GM23248 (cell line): ENCODE results near the gene DHRS7C. TPM values are rescaled to one million over a fixed set of nuclear protein-coding genes. Genes with fewer than 3 reads are reported as not detected.

Source experiments
- DNase-seq: peaks from one replicate; pipeline ENCODE4 v3.0.0-alpha.2; 2015
- H2AFZ ChIP-seq: fragments of 200-600 bp; sonication (generic); 2 replicates; pipeline ENCODE4 v1.6.1; 2016; ENCODE audit warnings: antibody characterized with exemption
- H3F3A ChIP-seq: fragments of 200-600 bp; sonication (generic); 2 replicates; pipeline ENCODE4 v1.6.1; 2016; ENCODE audit warnings: mild to moderate bottlenecking, antibody characterized with exemption, mixed run types; ENCODE audit not compliant: insufficient read depth
- H3K27ac ChIP-seq: fragments of 200-600 bp; sonication (generic); 2 replicates; pipeline ENCODE4 v1.5.1; 2016; ENCODE audit warnings: mild to moderate bottlenecking
- H3K27me3 ChIP-seq: fragments of 200-600 bp; sonication (generic); replicated peaks from 2 replicates; pipeline ENCODE4 v1.6.1; 2016; ENCODE audit warnings: mild to moderate bottlenecking; ENCODE audit not compliant: insufficient read depth
- H3K36me3 ChIP-seq: fragments of 200-600 bp; sonication (generic); 2 replicates; pipeline ENCODE4 v1.6.1; 2016; ENCODE audit warnings: low read depth, mild to moderate bottlenecking
- H3K4me1 ChIP-seq: fragments of 200-600 bp; sonication (generic); 2 replicates; pipeline ENCODE4 v1.6.1; 2016; ENCODE audit warnings: mild to moderate bottlenecking; ENCODE audit not compliant: insufficient read depth
- H3K4me2 ChIP-seq: fragments of 200-600 bp; sonication (generic); one replicate; pipeline ENCODE4 v1.6.1; 2016; ENCODE audit warnings: mild to moderate bottlenecking; ENCODE audit not compliant: unreplicated experiment
- H3K4me3 ChIP-seq: fragments of 200-600 bp; sonication (generic); 2 replicates; pipeline ENCODE4 v1.5.1; 2016; ENCODE audit warnings: mild to moderate bottlenecking
- H3K79me2 ChIP-seq: fragments of 200-600 bp; sonication (generic); 2 replicates; pipeline ENCODE4 v1.6.1; 2016; ENCODE audit warnings: mild to moderate bottlenecking; ENCODE audit not compliant: insufficient read depth
- H3K9ac ChIP-seq: fragments of 200-600 bp; sonication (generic); 2 replicates; pipeline ENCODE4 v1.6.1; 2016; ENCODE audit warnings: mild to moderate bottlenecking
- H3K9me2 ChIP-seq: fragments of 200-600 bp; sonication (generic); 2 replicates; pipeline ENCODE4 v1.6.1; 2016; ENCODE audit warnings: mixed run types, mild to moderate bottlenecking, moderate library complexity; ENCODE audit not compliant: insufficient read depth
- H3K9me3 ChIP-seq: fragments of 200-600 bp; sonication (generic); one replicate; pipeline ENCODE4 v1.6.1; 2017; ENCODE audit warnings: low read depth
- H4K20me1 ChIP-seq: fragments of 200-600 bp; sonication (generic); 2 replicates; pipeline ENCODE4 v1.6.0; 2016; ENCODE audit not compliant: insufficient read depth
- EZH2 ChIP-seq: fragments of 200-600 bp; sonication (generic); IDR thresholded peaks from 2 replicates; pipeline ENCODE4 v1.6.1; 2018; ENCODE audit warnings: antibody characterized with exemption, mild to moderate bottlenecking; ENCODE audit not compliant: insufficient read depth, poor library complexity, severe bottlenecking
- EZH2phosphoT487 ChIP-seq: fragments of 200-600 bp; sonication (generic); IDR thresholded peaks from 2 replicates; pipeline ENCODE4 v1.6.1; 2018; ENCODE audit warnings: antibody characterized with exemption, moderate library complexity, mild to moderate bottlenecking, low read depth; ENCODE audit not compliant: insufficient read depth
- WGBS, 2 experiments: methylation state at CpG; one replicate each; pipeline ENCODE4 v1.1.6; 2015 to 2017; ENCODE audit warnings: low lambda C conversion rate in 2 of 2, low coverage in 1 of 2; ENCODE audit errors: missing lambda C conversion rate in 2 of 2; 5-methylcytosine and 5-hydroxymethylcytosine counted together
- in situ Hi-C: fragments of 300-500 bp; cut with MboI; formaldehyde crosslinking; loops from 2 replicates; pipeline ENCODE4 v1.15.0; 2020
- polyA plus RNA-seq: library from polyadenylated mRNA; unstranded; fragments of >200 nt; fragmentation: Nextera tagmentation; extraction: Ambion mirVana; gene quantifications from 2 replicates; pipeline ENCODE4 v1.2.1, GENCODE V29; 2016
- total RNA-seq: library from RNA; depleted of rRNA; stranded (reverse); fragments of >200 nt; shearing (Covaris generic); gene quantifications from 2 replicates; pipeline ENCODE4 v1.2.3, GENCODE V29; 2014

The DHRS7C gene
- total and polyA plus RNA-seq, 2 experiments from 2014 or later: not detected

GRCh38 chr17:9817086-9817485 lies 25.7 kb upstream of the DHRS7C start:
- no peaks in the 10 kb centered on the region for H3K4me1 ChIP-seq
- H3K79me2 ChIP-seq: no peaks in the 10 kb centered on the region
- no peaks in the 10 kb centered on the region for H3K9me2 ChIP-seq
- H3K27me3 ChIP-seq: no peaks in the 10 kb centered on the region; the same call in 1 of the 2 replicates
- no peaks in the 10 kb centered on the region for H3K36me3 ChIP-seq
- no peak overlapping the region for H3K9ac ChIP-seq
- no peak overlapping the region for H3K27ac ChIP-seq
- H3K4me2 ChIP-seq: no peak overlapping the region
- no peaks in the 10 kb centered on the region for H4K20me1 ChIP-seq
- no peak overlapping the region for H3K4me3 ChIP-seq
- in situ Hi-C loops: no loop called here
- H3F3A ChIP-seq: no peaks in the 10 kb centered on the region
- peak; percentile 23 for DNase-seq
- WGBS, 2 experiments: 57 to 58% methylated on average over 7 to 8 of the region's 8 CpGs
- H2AFZ ChIP-seq: no peak overlapping the region
- no peaks in the 10 kb centered on the region for H3K9me3 ChIP-seq
- TF ChIP-seq EZH2phosphoT487 (no peak), EZH2 (no peak)

- Histone ChIP-seq H3K9me2 (no peaks in the 10 kb centered on the region), H3K9ac (no peak overlapping the region), H3K27me3 (no peaks in the 10 kb centered on the region; the same call in 1 of the 2 replicates), H4K20me1 (no peaks in the 10 kb centered on the region), H3K4me2 (no peak overlapping the region), H3K9me3 (no peaks in the 10 kb centered on the region), H3F3A (no peaks in the 10 kb centered on the region), H3K36me3 (no peaks in the 10 kb centered on the region), H3K4me1 (no peaks in the 10 kb centered on the region), H3K4me3 (no peak overlapping the region), H3K79me2 (no peaks in the 10 kb centered on the region), H3K27ac (no peak overlapping the region), H2AFZ (no peak overlapping the region)
- WGBS, 2 experiments: 56 to 63% methylated on average over 7 to 10 of the region's 10 CpGs
- no peak for DNase-seq
- TF ChIP-seq EZH2phosphoT487 (no peak), EZH2 (no peak)
- in situ Hi-C loops: no loop called here
These were observed 25.1 kb upstream of the DHRS7C start for GRCh38 chr17:9816472-9816871.

- H3F3A ChIP-seq: no peaks in the 10 kb centered on the region
- H3K9me3 ChIP-seq: no peaks in the 10 kb centered on the region
- 57 to 60% methylated on average over 14 of the region's 14 CpGs for WGBS, 2 experiments
- H3K4me1 ChIP-seq: no peaks in the 10 kb centered on the region
- in situ Hi-C loops: no loop called here
- no peak for DNase-seq
- no peaks in the 10 kb centered on the region for H4K20me1 ChIP-seq
- no peak overlapping the region for H3K4me2 ChIP-seq
- no peaks in the 10 kb centered on the region for H3K9me2 ChIP-seq
- no peak overlapping the region for H3K9ac ChIP-seq
- no peaks in the 10 kb centered on the region for H3K79me2 ChIP-seq
- H3K4me3 ChIP-seq: no peak overlapping the region
- no peak overlapping the region for H3K27ac ChIP-seq
- H2AFZ ChIP-seq: no peak overlapping the region
- no peaks in the 10 kb centered on the region for H3K36me3 ChIP-seq
- H3K27me3 ChIP-seq: no peaks in the 10 kb centered on the region; the same call in 1 of the 2 replicates
- TF ChIP-seq EZH2phosphoT487 (no peak), EZH2 (no peak)
These were observed 23.0 kb upstream of the DHRS7C start for GRCh38 chr17:9814337-9814945.

GRCh38 chr17:9813166-9813565 lies 21.8 kb upstream of the DHRS7C start:
- no peaks in the 10 kb centered on the region for H3K79me2 ChIP-seq
- DNase-seq: no peak
- TF ChIP-seq EZH2phosphoT487 (no peak), EZH2 (no peak)
- no peak overlapping the region for H3K27ac ChIP-seq
- H3K9me3 ChIP-seq: no peaks in the 10 kb centered on the region
- no peaks in the 10 kb centered on the region for H3F3A ChIP-seq
- H3K9ac ChIP-seq: no peak overlapping the region
- no peaks in the 10 kb centered on the region for H3K27me3 ChIP-seq
- no peak overlapping the region for H3K4me2 ChIP-seq
- H4K20me1 ChIP-seq: no peaks in the 10 kb centered on the region
- 62 to 66% methylated on average over 9 of the region's 9 CpGs for WGBS, 2 experiments
- no peaks in the 10 kb centered on the region for H3K36me3 ChIP-seq
- no peaks in the 10 kb centered on the region for H3K9me2 ChIP-seq
- H3K4me3 ChIP-seq: no peak overlapping the region
- in situ Hi-C loops: no loop called here
- H3K4me1 ChIP-seq: no peaks in the 10 kb centered on the region
- H2AFZ ChIP-seq: no peak overlapping the region
